Stimulated activated CD8-positive, alpha-beta memory T cell treated with anti-CD3 and anti-CD28 coated beads, Interleukin-15, amount 100 ng/mL, for 24 hours (primary cell): ENCODE measurements around the gene MAML2.

Source experiments
- DNase-seq: peaks from one replicate; pipeline ENCODE4 v3.0.0-alpha.2; 2020; ENCODE audit warnings: low read depth

The MAML2 gene

GRCh38 chr11:95964281-95964680 is 378.7 kb downstream of the MAML2 start:
- no peak for DNase-seq

GRCh38 chr11:95961758-95962157 is 381.2 kb downstream of the MAML2 start:
- DNase-seq: no peak

GRCh38 chr11:95950905-95951304 is 392.1 kb downstream of the MAML2 start:
- no peak for DNase-seq

- DNase-seq: no peak
These were observed 394.4 kb downstream of the MAML2 start for GRCh38 chr11:95948637-95949036.

- no peak for DNase-seq
These were observed 398.4 kb downstream of the MAML2 start for GRCh38 chr11:95944623-95945022.

- DNase-seq: no peak
These were observed 399.4 kb downstream of the MAML2 start for GRCh38 chr11:95943546-95943945.

GRCh38 chr11:95939091-95939490 is 403.9 kb downstream of the MAML2 start:
- no peak for DNase-seq

GRCh38 chr11:95937358-95937757 is 405.6 kb downstream of the MAML2 start:
- no peak for DNase-seq

- no peak for DNase-seq
These were observed 409.4 kb downstream of the MAML2 start for GRCh38 chr11:95933594-95933993.

- no peak for DNase-seq
These were observed 411.1 kb downstream of the MAML2 start for GRCh38 chr11:95931916-95932315.

GRCh38 chr11:95930948-95931347 is 412.0 kb downstream of the MAML2 start:
- no peak for DNase-seq

GRCh38 chr11:95926726-95927125 is 416.3 kb downstream of the MAML2 start:
- no peak for DNase-seq
